Measurements from ENCODE around the gene RHBG. TPM values are rescaled to one million over a fixed set of nuclear protein-coding genes. Genes with fewer than 3 reads are reported as not detected.
"Not testable (repeated sequence)": the region's sequence is repeated elsewhere in the genome, so short reads cannot be mapped to it uniquely, and the experiment has no call there.

Gene RHBG
- polyA plus RNA-seq, result 35.4 TPM
- long read RNA-seq, donor 1, partial matches to known transcripts, result 0 of 1 reads
- long read RNA-seq, donor 1, other reads (novel, unspliced or antisense), result 0 of 1 reads
- long read RNA-seq, donor 2, partial matches to known transcripts, result 0 of 2 reads
- long read RNA-seq, donor 2, other reads (novel, unspliced or antisense), result 0 of 2 reads
- long read RNA-seq, donor 3, result 0 reads
- long read RNA-seq, donor 4, partial matches to known transcripts, result 0 of 1 reads
- long read RNA-seq, donor 4, other reads (novel, unspliced or antisense), result 0 of 1 reads
- long read RNA-seq, donor 5, partial matches to known transcripts, result 0 of 1 reads
- long read RNA-seq, donor 5, other reads (novel, unspliced or antisense), result 0 of 1 reads
- long read RNA-seq, donor 6, partial matches to known transcripts, result 0 of 3 reads
- long read RNA-seq, donor 6, other reads (novel, unspliced or antisense), result 0 of 3 reads
- long read RNA-seq, donor 7, result 0 reads
- long read RNA-seq, donor 8, partial matches to known transcripts, result 0 of 1 reads
- long read RNA-seq, donor 8, other reads (novel, unspliced or antisense), result 0 of 1 reads
- long read RNA-seq, donor 9, partial matches to known transcripts, result 0 of 1 reads
- long read RNA-seq, donor 9, other reads (novel, unspliced or antisense), result 0 of 1 reads
- long read RNA-seq, donor 10, result 0 reads
- long read RNA-seq, donor 11, result 0 reads

DNA sequence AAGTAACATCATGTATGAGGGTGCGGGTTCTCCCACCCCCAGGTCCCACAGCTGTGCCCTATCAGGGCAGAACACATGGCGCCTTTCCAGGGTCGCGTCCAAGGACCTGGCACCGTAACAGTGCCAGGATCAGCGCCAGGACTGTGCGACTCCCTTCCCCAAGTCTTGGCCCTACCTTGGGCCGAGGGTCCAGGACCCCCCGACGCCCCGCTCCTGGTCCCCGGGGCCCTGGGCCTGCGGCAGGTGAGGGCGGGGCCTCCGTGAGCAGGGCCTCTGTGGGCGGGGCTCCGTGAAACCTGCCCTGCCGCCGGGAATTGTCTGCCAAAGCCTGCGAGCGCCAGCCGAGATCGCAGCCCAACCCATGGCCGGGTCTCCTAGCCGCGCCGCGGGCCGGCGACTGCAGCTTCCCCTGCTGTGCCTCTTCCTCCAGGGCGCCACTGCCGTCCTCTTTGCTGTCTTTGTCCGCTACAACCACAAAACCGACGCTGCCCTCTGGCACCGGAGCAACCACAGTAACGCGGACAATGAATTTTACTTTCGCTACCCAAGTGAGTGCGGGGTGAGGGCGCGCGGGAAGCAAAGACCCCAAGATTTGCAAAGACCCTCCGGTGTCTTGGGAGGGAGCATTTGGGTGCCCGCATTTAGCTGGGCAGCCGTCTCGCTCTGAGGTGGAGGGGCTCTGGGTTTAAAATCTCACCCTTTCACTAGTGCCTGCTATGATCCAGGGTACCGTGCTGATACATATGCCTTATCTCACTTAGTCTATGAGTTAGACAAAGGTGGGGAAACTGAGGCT lies at the start of gene RHBG:
Gene RHBG (plus strand): TSS at position 323 of the 796 bp plus-strand sequence. CDS start 39 bp downstream, at position 362.
- H3K27me3 ChIP-seq (ENCODE audit: control insufficient read depth, insufficient read depth, low read length), result no peaks in the 10 kb centered on the region
- peaks cover 67% of the 10 kb centered on the region for H3K4me1 ChIP-seq (ENCODE audit: control insufficient read depth, insufficient read depth, low read length)
- no peaks in the 10 kb centered on the region for H3K36me3 ChIP-seq (ENCODE audit: control insufficient read depth, insufficient read depth, low read length)
- H3K9me3 ChIP-seq (ENCODE audit: control insufficient read depth, low read depth, low read length), result no peaks in the 10 kb centered on the region
- H3K4me3 ChIP-seq (ENCODE audit: low read length), result peak within 1 kb of the TSS; percentile 60
- peak within 1 kb of the TSS; percentile 73 for H3K27ac ChIP-seq (ENCODE audit: low read length)
- no CpG with 5 or more reads among the region's 48 CpGs for WGBS (ENCODE audit: insufficient coverage, low lambda C conversion rate)
- DNase-seq, result peak; percentile 43 to 75

GRCh38 chr1:156319664-156320063 lies 49.3 kb upstream of the RHBG start:
- no peaks in the 10 kb centered on the region for H3K4me1 ChIP-seq (ENCODE audit: control insufficient read depth, insufficient read depth, low read length)
- no peaks in the 10 kb centered on the region for H3K9me3 ChIP-seq (ENCODE audit: control insufficient read depth, low read depth, low read length)
- no peaks in the 10 kb centered on the region for H3K27me3 ChIP-seq (ENCODE audit: control insufficient read depth, insufficient read depth, low read length)
- peaks cover 83% of the 10 kb centered on the region for H3K36me3 ChIP-seq (ENCODE audit: control insufficient read depth, insufficient read depth, low read length)
- H3K4me3 ChIP-seq (ENCODE audit: low read length), result no peak overlapping the region
- no peak overlapping the region for H3K27ac ChIP-seq (ENCODE audit: low read length)
- no peak for DNase-seq
- WGBS (ENCODE audit: insufficient coverage, low lambda C conversion rate), result no CpG with 5 or more reads among the region's 1 CpG

- no peaks in the 10 kb centered on the region for H3K9me3 ChIP-seq (ENCODE audit: control insufficient read depth, low read depth, low read length)
- H3K4me1 ChIP-seq (ENCODE audit: control insufficient read depth, insufficient read depth, low read length), result no peaks in the 10 kb centered on the region
- H3K36me3 ChIP-seq (ENCODE audit: control insufficient read depth, insufficient read depth, low read length), result peaks cover 86% of the 10 kb centered on the region
- no peak overlapping the region for H3K27ac ChIP-seq (ENCODE audit: low read length)
- H3K27me3 ChIP-seq (ENCODE audit: control insufficient read depth, insufficient read depth, low read length), result no peaks in the 10 kb centered on the region
- WGBS (ENCODE audit: insufficient coverage, low lambda C conversion rate), result 100% methylated on average over 1 of the region's 3 CpGs
- DNase-seq, result no peak
- no peak overlapping the region for H3K4me3 ChIP-seq (ENCODE audit: low read length)
These were observed 48.5 kb upstream of the RHBG start for GRCh38 chr1:156320560-156320959.

GRCh38 chr1:156323179-156323578 lies 45.8 kb upstream of the RHBG start:
- H3K27ac ChIP-seq (ENCODE audit: low read length); DNase-seq; H3K27me3 ChIP-seq (ENCODE audit: control insufficient read depth, insufficient read depth, low read length); H3K4me3 ChIP-seq (ENCODE audit: low read length); H3K9me3 ChIP-seq (ENCODE audit: control insufficient read depth, low read depth, low read length); H3K4me1 ChIP-seq (ENCODE audit: control insufficient read depth, insufficient read depth, low read length): not testable (repeated sequence)
- peaks cover 66% of the 10 kb centered on the region for H3K36me3 ChIP-seq (ENCODE audit: control insufficient read depth, insufficient read depth, low read length)
- WGBS (ENCODE audit: insufficient coverage, low lambda C conversion rate), result no CpG with 5 or more reads among the region's 9 CpGs

GRCh38 chr1:156336242-156336641 lies 32.8 kb upstream of the RHBG start:
- Histone ChIP-seq H3K4me1 (ENCODE audit: control insufficient read depth, insufficient read depth, low read length) (peaks cover 14% of the 10 kb centered on the region), H3K27ac (ENCODE audit: low read length) (no peak overlapping the region), H3K36me3 (ENCODE audit: control insufficient read depth, insufficient read depth, low read length) (peaks cover 41% of the 10 kb centered on the region), H3K27me3 (ENCODE audit: control insufficient read depth, insufficient read depth, low read length) (no peaks in the 10 kb centered on the region), H3K4me3 (ENCODE audit: low read length) (peak overlapping the region; percentile 94), H3K9me3 (ENCODE audit: control insufficient read depth, low read depth, low read length) (no peaks in the 10 kb centered on the region)
- 83% methylated on average over 1 of the region's 4 CpGs for whole genome bisulfite sequencing (ENCODE audit: insufficient coverage, low lambda C conversion rate)
- DNase-seq, result peak in 1 of 2 donors; percentile 12

DNA sequence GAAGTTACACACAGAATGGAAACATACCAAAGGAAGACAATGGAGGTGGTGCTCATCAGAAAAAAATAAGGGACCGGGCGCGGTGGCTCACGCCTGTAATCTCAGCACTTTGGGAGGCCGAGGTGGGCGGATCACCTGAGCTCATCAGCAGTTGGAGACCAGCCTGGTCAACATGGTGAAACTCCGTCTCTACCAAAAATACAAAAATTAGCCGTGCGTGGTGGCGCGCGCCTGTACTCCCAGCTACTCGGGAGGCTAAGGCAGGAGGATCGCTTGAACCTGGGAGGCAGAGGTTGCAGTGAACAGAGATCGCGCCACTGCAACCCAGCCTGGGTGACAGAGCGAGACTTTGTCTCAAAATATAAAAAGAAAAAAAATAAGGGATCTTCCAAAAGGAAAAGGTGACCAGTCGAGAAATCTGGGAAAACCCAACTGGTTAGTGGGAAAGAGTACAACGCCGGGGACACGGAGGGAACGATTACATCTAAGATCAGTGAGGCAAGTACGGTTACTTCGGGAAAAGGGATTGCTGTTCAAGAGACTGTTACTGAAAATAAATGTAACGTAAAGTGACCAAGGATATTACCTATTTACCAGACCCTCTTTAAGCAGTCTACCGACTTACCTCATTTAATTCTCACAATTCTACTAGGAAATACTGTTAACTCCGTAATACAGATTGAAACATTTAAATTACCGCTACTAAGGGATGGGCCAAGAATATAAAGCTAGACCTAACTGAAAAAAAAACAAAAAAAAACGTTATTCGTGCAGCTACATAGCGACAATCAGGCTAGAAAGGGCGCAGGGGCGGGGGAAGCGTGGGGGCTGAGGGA lies 31.7 kb upstream of the RHBG start:
- H3K36me3 ChIP-seq (ENCODE audit: control insufficient read depth, insufficient read depth, low read length), result peaks cover 32% of the 10 kb centered on the region
- peak in 1 of 2 donors; percentile 5 for DNase-seq
- H3K4me3 ChIP-seq (ENCODE audit: low read length), result peak overlapping the region; percentile 94
- H3K4me1 ChIP-seq (ENCODE audit: control insufficient read depth, insufficient read depth, low read length), result peaks cover 14% of the 10 kb centered on the region
- no peaks in the 10 kb centered on the region for H3K9me3 ChIP-seq (ENCODE audit: control insufficient read depth, low read depth, low read length)
- H3K27ac ChIP-seq (ENCODE audit: low read length), result peak overlapping the region; percentile 74
- H3K27me3 ChIP-seq (ENCODE audit: control insufficient read depth, insufficient read depth, low read length), result no peaks in the 10 kb centered on the region
- 0% methylated on average over 3 of the region's 34 CpGs for WGBS (ENCODE audit: insufficient coverage, low lambda C conversion rate)

DNA sequence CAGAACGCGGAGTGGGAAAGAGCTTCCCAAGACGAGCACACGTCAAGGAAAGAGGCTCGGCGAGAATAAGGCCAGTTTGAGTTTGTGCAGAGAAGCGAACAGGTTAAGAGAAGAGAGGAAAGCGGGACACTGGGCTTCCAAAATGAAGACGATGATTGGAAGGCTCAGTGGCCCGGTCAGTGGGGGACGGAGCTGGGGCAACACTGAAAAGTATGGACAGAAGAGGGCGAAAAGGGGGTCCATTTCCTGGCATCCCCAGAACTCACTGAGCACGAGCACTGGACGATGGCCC lies 31.2 kb upstream of the RHBG start:
- DNase-seq, result no peak
- 0% methylated on average over 7 of the region's 14 CpGs for WGBS (ENCODE audit: insufficient coverage, low lambda C conversion rate)

GRCh38 chr1:156338180-156338976 lies 30.6 kb upstream of the RHBG start, which contains the start of the genes CCT3 and TSACC:
Gene CCT3 (minus strand): TSS chr1:156338292. CDS start chr1:156338184, 108 bp downstream.
Gene TSACC (plus strand): TSS chr1:156338526. CDS start chr1:156339758, 1,232 bp downstream.
- peak; percentile 100 for DNase-seq
- WGBS (ENCODE audit: insufficient coverage, low lambda C conversion rate), result no CpG with 5 or more reads among the region's 47 CpGs
- Histone ChIP-seq H3K36me3 (ENCODE audit: control insufficient read depth, insufficient read depth, low read length) (peaks cover 21% of the 10 kb centered on the region), H3K9me3 (ENCODE audit: control insufficient read depth, low read depth, low read length) (no peaks in the 10 kb centered on the region), H3K4me3 (ENCODE audit: low read length) (peak within 1 kb of the TSS; percentile 94), H3K27me3 (ENCODE audit: control insufficient read depth, insufficient read depth, low read length) (no peaks in the 10 kb centered on the region), H3K27ac (ENCODE audit: low read length) (peak within 1 kb of the TSS; percentile 74), H3K4me1 (ENCODE audit: control insufficient read depth, insufficient read depth, low read length) (peaks cover 14% of the 10 kb centered on the region)

More for the DNA sequence above, 31.2 kb upstream of the RHBG start:
- peaks cover 27% of the 10 kb centered on the region for H3K36me3 ChIP-seq (ENCODE audit: control insufficient read depth, insufficient read depth, low read length)
- peak overlapping the region; percentile 94 for H3K4me3 ChIP-seq (ENCODE audit: low read length)
- no peaks in the 10 kb centered on the region for H3K27me3 ChIP-seq (ENCODE audit: control insufficient read depth, insufficient read depth, low read length)
- no peaks in the 10 kb centered on the region for H3K9me3 ChIP-seq (ENCODE audit: control insufficient read depth, low read depth, low read length)
- H3K27ac ChIP-seq (ENCODE audit: low read length), result peak overlapping the region; percentile 74
- H3K4me1 ChIP-seq (ENCODE audit: control insufficient read depth, insufficient read depth, low read length), result peaks cover 14% of the 10 kb centered on the region

Data from large intestine (tissue), 12 donors.